Chondrocyte (in vitro differentiated cells): ENCODE measurements around the gene EWSR1. TPM values are rescaled to one million over a fixed set of nuclear protein-coding genes. Genes with fewer than 3 reads are reported as not detected.

ENCODE experiments used
- DNase-seq: peaks from one replicate; pipeline ENCODE4 v3.0.0; 2021; ENCODE audit warnings: mixed read lengths, low spot score
- H3K27ac Mint-ChIP-seq: one replicate; pipeline ENCODE4 v1.8.0; 2021; ENCODE audit warnings: mild to moderate bottlenecking, moderate library complexity, mixed read lengths; ENCODE audit not compliant: unreplicated experiment
- H3K27me3 Mint-ChIP-seq: 2 replicates; pipeline ENCODE4 v1.8.0; 2021; ENCODE audit warnings: low read depth, mixed read lengths
- H3K36me3 Mint-ChIP-seq: 2 replicates; pipeline ENCODE4 v1.8.0; 2021; ENCODE audit warnings: low read depth, mixed read lengths
- H3K4me1 Mint-ChIP-seq: 2 replicates; pipeline ENCODE4 v1.8.0; 2021; ENCODE audit warnings: low read depth, mild to moderate bottlenecking, mixed read lengths
- H3K4me3 Mint-ChIP-seq: one replicate; pipeline ENCODE4 v1.8.0; 2021; ENCODE audit warnings: mild to moderate bottlenecking, moderate library complexity, mixed read lengths; ENCODE audit not compliant: unreplicated experiment
- H3K9me3 Mint-ChIP-seq: 2 replicates; pipeline ENCODE4 v1.8.0; 2021; ENCODE audit warnings: low read depth, mixed read lengths
- total RNA-seq: library from RNA; stranded (reverse); gene quantifications from 3 replicates; pipeline ENCODE4 v1.2.1, GENCODE V29; 2021
- TF ChIP-seq, protein P1 (sequence below): fragments of 200-600 bp; sonication (generic); IDR thresholded peaks from 2 replicates; pipeline ENCODE4 v1.5.0; 2021; ENCODE audit warnings: antibody characterized with exemption, mild to moderate bottlenecking, moderate library complexity

The EWSR1 gene
- total RNA-seq, 1 donor from 2014 or later: 139 TPM

DNA sequence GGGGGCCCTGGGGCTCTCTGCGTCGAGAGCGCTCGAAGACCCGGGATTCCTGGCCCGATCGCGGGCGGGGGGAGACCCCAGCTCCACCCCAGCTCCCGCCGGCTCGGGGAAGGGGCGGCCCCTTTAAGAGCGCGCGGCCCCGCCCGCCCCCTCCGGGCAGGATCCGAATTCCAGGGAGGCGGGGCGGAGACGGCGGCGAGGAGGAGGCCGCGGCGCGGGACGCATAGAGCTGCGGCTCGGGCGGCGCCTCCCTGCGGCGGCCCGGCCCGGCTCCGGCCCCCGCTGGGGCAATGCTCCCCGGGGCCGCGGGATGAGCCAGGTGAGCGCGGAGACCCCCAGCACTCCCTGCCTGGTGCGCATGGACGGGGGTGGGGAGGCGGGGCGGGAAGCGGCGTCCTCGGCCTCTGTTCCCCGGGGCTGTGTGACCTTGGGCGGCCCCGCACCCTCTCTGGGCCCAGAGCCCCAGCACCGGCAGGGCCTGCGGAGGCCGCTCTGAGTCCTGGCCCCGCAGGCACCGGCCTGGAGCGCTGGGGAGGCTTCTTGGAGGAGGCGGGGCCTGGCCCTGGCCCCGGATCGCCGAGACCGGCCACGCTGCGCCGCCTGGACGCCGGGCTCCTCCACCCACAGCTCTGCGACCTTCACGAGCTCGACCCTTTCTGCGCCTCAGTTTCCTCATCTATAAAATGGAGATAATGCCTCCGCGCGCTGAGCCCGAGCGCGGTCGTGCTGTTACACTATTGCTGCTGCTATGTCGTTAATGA is 38.9 kb downstream of the EWSR1 start:
- DNase-seq: no peak
- no peaks in the 10 kb centered on the region for H3K9me3 Mint-ChIP-seq
- TF ChIP-seq, protein P1, sequence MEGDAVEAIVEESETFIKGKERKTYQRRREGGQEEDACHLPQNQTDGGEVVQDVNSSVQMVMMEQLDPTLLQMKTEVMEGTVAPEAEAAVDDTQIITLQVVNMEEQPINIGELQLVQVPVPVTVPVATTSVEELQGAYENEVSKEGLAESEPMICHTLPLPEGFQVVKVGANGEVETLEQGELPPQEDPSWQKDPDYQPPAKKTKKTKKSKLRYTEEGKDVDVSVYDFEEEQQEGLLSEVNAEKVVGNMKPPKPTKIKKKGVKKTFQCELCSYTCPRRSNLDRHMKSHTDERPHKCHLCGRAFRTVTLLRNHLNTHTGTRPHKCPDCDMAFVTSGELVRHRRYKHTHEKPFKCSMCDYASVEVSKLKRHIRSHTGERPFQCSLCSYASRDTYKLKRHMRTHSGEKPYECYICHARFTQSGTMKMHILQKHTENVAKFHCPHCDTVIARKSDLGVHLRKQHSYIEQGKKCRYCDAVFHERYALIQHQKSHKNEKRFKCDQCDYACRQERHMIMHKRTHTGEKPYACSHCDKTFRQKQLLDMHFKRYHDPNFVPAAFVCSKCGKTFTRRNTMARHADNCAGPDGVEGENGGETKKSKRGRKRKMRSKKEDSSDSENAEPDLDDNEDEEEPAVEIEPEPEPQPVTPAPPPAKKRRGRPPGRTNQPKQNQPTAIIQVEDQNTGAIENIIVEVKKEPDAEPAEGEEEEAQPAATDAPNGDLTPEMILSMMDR: no peak
- peaks cover 1% of the 10 kb centered on the region for H3K36me3 Mint-ChIP-seq
- peak overlapping the region; percentile 80 for H3K27ac Mint-ChIP-seq
- no peaks in the 10 kb centered on the region for H3K27me3 Mint-ChIP-seq
- peaks cover 42% of the 10 kb centered on the region for H3K4me1 Mint-ChIP-seq
- H3K4me3 Mint-ChIP-seq: peak overlapping the region; percentile 84

DNA sequence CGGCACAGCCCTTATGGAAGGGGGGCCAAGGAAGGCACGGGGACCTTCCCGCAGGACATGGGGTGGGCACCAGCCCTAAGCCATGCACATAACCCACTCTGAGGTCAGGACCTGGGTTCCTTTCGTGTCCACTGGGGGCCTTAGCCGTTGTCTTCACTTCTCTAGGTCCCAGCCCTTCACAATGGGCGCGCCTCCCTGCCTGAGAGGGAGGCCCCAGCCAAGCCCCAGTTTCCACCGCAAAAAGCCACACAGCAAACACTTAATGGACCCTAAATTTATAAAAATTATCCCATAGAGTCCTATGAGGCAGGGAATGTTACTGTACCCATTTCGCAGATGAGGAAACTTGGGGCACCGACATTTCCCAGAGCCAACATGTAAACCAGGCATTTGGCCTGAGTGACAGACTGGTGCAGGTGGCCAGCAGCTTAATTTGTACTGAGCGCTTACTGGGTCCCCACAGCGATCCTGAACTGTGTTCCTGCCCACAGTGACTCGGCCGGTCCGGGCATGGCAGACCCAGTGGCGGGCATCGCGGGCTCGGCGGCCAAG is 39.6 kb downstream of the EWSR1 start:
- peak overlapping the region; percentile 80 for H3K27ac Mint-ChIP-seq
- peaks cover 4% of the 10 kb centered on the region for H3K36me3 Mint-ChIP-seq
- DNase-seq: peak; percentile 55

DNA sequence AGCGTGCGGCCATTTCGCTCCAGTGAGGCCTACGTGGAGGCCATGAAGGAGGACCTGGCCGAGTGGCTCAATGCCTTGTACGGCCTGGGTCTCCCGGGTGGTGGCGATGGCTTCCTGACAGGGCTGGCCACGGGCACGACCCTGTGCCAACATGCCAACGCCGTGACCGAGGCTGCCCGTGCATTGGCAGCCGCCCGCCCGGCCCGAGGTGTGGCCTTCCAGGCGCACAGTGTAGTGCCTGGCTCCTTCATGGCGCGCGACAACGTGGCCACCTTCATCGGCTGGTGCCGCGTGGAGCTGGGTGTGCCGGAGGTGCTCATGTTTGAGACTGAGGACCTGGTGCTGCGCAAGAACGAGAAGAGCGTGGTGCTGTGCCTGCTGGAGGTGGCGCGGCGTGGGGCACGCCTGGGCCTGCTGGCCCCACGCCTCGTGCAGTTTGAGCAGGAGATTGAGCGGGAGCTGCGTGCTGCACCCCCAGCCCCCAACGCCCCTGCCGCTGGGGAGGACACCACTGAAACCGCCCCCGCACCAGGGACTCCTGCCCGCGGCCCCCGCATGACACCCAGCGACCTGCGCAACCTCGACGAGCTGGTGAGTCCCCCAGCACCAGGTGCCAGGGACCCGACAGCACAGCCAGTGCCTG is 40.2 kb downstream of the EWSR1 start:
- TF ChIP-seq, protein P1: no peak
- peak overlapping the region; percentile 63 for H3K27ac Mint-ChIP-seq
- peak overlapping the region; percentile 28 for H3K4me3 Mint-ChIP-seq
- H3K36me3 Mint-ChIP-seq: peaks cover 6% of the 10 kb centered on the region
- H3K9me3 Mint-ChIP-seq: no peaks in the 10 kb centered on the region
- no peaks in the 10 kb centered on the region for H3K27me3 Mint-ChIP-seq
- DNase-seq: peak; percentile 94
- peaks cover 38% of the 10 kb centered on the region for H3K4me1 Mint-ChIP-seq

More for the DNA sequence above, 39.6 kb downstream of the EWSR1 start:
- Mint-ChIP-seq H3K27me3 (no peaks in the 10 kb centered on the region), H3K9me3 (no peaks in the 10 kb centered on the region), H3K4me1 (peaks cover 43% of the 10 kb centered on the region), H3K4me3 (peak overlapping the region; percentile 84)
- TF ChIP-seq, protein P1: no peak

DNA sequence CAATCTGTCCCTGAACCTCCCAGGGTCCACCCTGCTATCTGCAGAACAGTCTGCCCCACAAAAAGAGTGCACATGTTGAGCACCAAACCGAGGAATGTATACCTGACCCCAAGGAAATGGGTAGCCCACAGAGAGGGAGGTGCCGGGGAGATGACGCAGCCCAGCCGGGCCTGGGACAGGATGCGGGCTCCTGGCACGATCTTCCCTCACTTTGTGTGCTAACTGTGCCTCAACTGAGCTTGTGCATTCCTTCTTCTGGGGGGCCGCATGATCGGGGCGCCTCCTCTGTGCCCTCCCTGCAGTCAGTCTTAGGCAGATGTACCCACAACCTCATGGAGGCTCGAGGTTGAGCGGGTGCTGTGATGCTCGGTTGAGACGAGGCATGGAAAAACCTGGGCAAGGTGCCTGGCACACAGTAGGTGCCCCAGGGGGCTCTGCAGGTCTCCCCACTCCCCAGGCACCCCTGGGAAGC is 40.8 kb downstream of the EWSR1 start:
- DNase-seq: peak; percentile 52
- Mint-ChIP-seq H3K27me3 (peaks cover 3% of the 10 kb centered on the region), H3K27ac (peak overlapping the region; percentile 63), H3K36me3 (peaks cover 7% of the 10 kb centered on the region), H3K4me1 (peaks cover 40% of the 10 kb centered on the region), H3K9me3 (no peaks in the 10 kb centered on the region), H3K4me3 (peak overlapping the region; percentile 28)
- TF ChIP-seq, protein P1: no peak

DNA sequence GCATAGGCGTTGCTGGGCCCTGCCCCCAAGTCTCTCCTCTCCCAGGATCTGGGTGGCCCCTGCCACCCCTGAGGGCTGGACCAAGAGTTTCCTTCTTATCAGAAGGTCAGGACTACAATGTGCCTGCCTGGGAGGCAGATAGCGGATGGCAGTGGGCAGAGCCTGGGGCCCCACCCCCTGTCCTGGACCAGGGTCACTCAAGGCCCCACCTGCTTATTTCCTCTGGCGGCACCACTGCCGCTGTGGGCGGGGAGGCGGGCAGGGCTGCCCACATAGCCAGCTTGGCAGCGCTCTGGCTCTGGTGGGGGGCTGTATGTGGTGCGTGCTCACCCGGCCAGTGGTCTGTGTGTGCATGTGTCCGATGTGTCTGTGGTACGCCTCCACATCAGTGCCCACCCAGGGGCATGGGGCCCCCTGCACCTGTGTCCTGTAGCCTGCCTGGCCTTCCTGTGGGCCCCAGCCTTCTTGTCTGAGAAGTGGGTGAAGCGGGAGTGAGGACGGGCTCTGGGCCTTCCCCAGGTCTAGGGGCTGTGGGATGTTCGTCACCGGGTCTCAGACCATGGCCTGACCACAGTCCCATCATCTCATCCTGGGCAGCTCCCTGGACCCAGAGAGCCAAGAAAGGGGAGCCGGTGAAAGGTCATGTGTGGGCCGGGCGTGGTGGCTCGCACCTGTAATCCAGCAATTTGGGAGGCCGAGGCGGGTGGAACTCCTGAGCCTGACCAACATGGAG is 41.4 kb downstream of the EWSR1 start:
- Mint-ChIP-seq H3K27me3 (peaks cover 10% of the 10 kb centered on the region), H3K27ac (peak overlapping the region; percentile 65), H3K36me3 (peaks cover 13% of the 10 kb centered on the region), H3K9me3 (no peaks in the 10 kb centered on the region), H3K4me3 (peak overlapping the region; percentile 28), H3K4me1 (peaks cover 47% of the 10 kb centered on the region)
- TF ChIP-seq, protein P1: no peak
- peak; percentile 93 for DNase-seq
